Skeletal muscle tissue (tissue), 4 donors: ENCODE measurements around the gene GPRIN1. TPM values are rescaled to one million over a fixed set of nuclear protein-coding genes. Genes with fewer than 3 reads are reported as not detected.

Experiments
- H3K27ac ChIP-seq: one replicate; pipeline ENCODE4 v1.7.0; 2013; ENCODE audit warnings: mild to moderate bottlenecking, low read depth, low read length, inconsistent platforms
- H3K27me3 ChIP-seq, 3 donors: one replicate each; pipeline ENCODE4 v1.7.0; 2013; ENCODE audit warnings: low read length in 3 of 3; ENCODE audit not compliant: control insufficient read depth in 3 of 3, insufficient read depth in 3 of 3
- H3K36me3 ChIP-seq, 3 donors: one replicate each; pipeline ENCODE4 v1.7.0; 2013; ENCODE audit warnings: low read length in 3 of 3; ENCODE audit not compliant: control insufficient read depth in 3 of 3, insufficient read depth in 3 of 3
- H3K4me1 ChIP-seq, 3 donors: one replicate each; pipeline ENCODE4 v1.7.0; 2013; ENCODE audit warnings: low read length in 3 of 3, mild to moderate bottlenecking in 3 of 3; ENCODE audit not compliant: control insufficient read depth in 3 of 3, insufficient read depth in 3 of 3
- H3K4me3 ChIP-seq, 3 donors: one replicate each; pipeline ENCODE4 v1.7.0; 2013; ENCODE audit warnings: low read length in 3 of 3
- H3K9ac ChIP-seq, 3 donors: one replicate each; pipeline ENCODE4 v1.7.0; 2013; ENCODE audit warnings: low read length in 3 of 3, mild to moderate bottlenecking in 3 of 3, moderate library complexity in 2 of 3, low read depth in 1 of 3
- H3K9me3 ChIP-seq, 3 donors: one replicate each; pipeline ENCODE4 v1.7.0; 2013; ENCODE audit warnings: low read length in 3 of 3; ENCODE audit not compliant: control insufficient read depth in 3 of 3
- total RNA-seq: library from RNA; depleted of rRNA; stranded (reverse); fragments of >200 nt; gene quantifications from one replicate; pipeline ENCODE4 v1.2.3, GENCODE V29; 2014
- donor health status: Osteomylitis.

GPRIN1 gene
- total RNA-seq, 1 donor from 2014 or later, result 0.52 TPM

- no peak overlapping the region for H3K27ac ChIP-seq
- no peaks in the 10 kb centered on the region for H3K27me3 ChIP-seq
- peaks cover 24 to 34% (median 27%) of the 10 kb centered on the region in 3 donors for H3K4me1 ChIP-seq
Measured at GRCh38 chr5:176643491-176644219, 33.7 kb upstream of the GPRIN1 start.

GRCh38 chr5:176642675-176643490 lies 32.9 kb upstream of the GPRIN1 start:
- H3K9me3 ChIP-seq, result no peaks in the 10 kb centered on the region
- H3K27me3 ChIP-seq, result no peaks in the 10 kb centered on the region
- H3K4me3 ChIP-seq, result no peak overlapping the region
- H3K27ac ChIP-seq, result no peak overlapping the region
- H3K9ac ChIP-seq, result no peak overlapping the region
- peaks cover 17 to 26% (median 20%) of the 10 kb centered on the region in 3 donors for H3K4me1 ChIP-seq
- no peaks in the 10 kb centered on the region for H3K36me3 ChIP-seq

More at GRCh38 chr5:176643491-176644219, 33.7 kb upstream of the GPRIN1 start:
- no peak overlapping the region for H3K4me3 ChIP-seq
- no peaks in the 10 kb centered on the region for H3K36me3 ChIP-seq
- H3K9me3 ChIP-seq, result no peaks in the 10 kb centered on the region
- no peak overlapping the region for H3K9ac ChIP-seq

GRCh38 chr5:176640616-176641015 lies 30.7 kb upstream of the GPRIN1 start:
- Histone ChIP-seq H3K27me3 (no peaks in the 10 kb centered on the region), H3K9ac (peak overlapping the region in 1 of 3 donors; percentile 64), H3K27ac (peak overlapping the region; percentile 45), H3K4me3 (no peak overlapping the region), H3K9me3 (no peaks in the 10 kb centered on the region), H3K4me1 (peaks cover 8 to 16% (median 9%) of the 10 kb centered on the region in 3 donors), H3K36me3 (no peaks in the 10 kb centered on the region)

GRCh38 chr5:176639981-176640380 lies 30.0 kb upstream of the GPRIN1 start:
- Histone ChIP-seq H3K9me3 (no peaks in the 10 kb centered on the region), H3K4me3 (no peak overlapping the region), H3K4me1 (peaks cover 8 to 16% (median 9%) of the 10 kb centered on the region in 3 donors), H3K27me3 (peaks cover 0 to 3% (median 3%) of the 10 kb centered on the region in 3 donors), H3K36me3 (no peaks in the 10 kb centered on the region), H3K27ac (peak overlapping the region; percentile 45), H3K9ac (peak overlapping the region in 1 of 3 donors; percentile 64)

- Histone ChIP-seq H3K4me3 (no peak overlapping the region), H3K9me3 (no peaks in the 10 kb centered on the region), H3K9ac (no peak overlapping the region), H3K27me3 (peaks cover 0 to 3% (median 3%) of the 10 kb centered on the region in 3 donors), H3K27ac (no peak overlapping the region), H3K4me1 (peaks cover 8 to 16% (median 9%) of the 10 kb centered on the region in 3 donors), H3K36me3 (no peaks in the 10 kb centered on the region)
Measured at GRCh38 chr5:176639208-176639607, 29.3 kb upstream of the GPRIN1 start.

- Histone ChIP-seq H3K27ac (no peak overlapping the region), H3K27me3 (peaks cover 0 to 11% (median 3%) of the 10 kb centered on the region in 3 donors), H3K4me3 (no peak overlapping the region), H3K36me3 (no peaks in the 10 kb centered on the region), H3K4me1 (peaks cover 8 to 16% (median 9%) of the 10 kb centered on the region in 3 donors), H3K9me3 (no peaks in the 10 kb centered on the region), H3K9ac (no peak overlapping the region)
Measured at GRCh38 chr5:176638437-176638836, 28.5 kb upstream of the GPRIN1 start.

- H3K4me1 ChIP-seq, result peaks cover 8 to 18% (median 11%) of the 10 kb centered on the region in 3 donors
- no peaks in the 10 kb centered on the region for H3K9me3 ChIP-seq
- H3K9ac ChIP-seq, result no peak overlapping the region
- H3K36me3 ChIP-seq, result no peaks in the 10 kb centered on the region
- no peak overlapping the region for H3K27ac ChIP-seq
- H3K4me3 ChIP-seq, result no peak overlapping the region
- H3K27me3 ChIP-seq, result peaks cover 2 to 11% (median 8%) of the 10 kb centered on the region in 3 donors
Measured at GRCh38 chr5:176637556-176637955, 27.6 kb upstream of the GPRIN1 start.

GRCh38 chr5:176636426-176636825 lies 26.5 kb upstream of the GPRIN1 start:
- no peak overlapping the region for H3K9ac ChIP-seq
- no peaks in the 10 kb centered on the region for H3K9me3 ChIP-seq
- H3K27ac ChIP-seq, result no peak overlapping the region
- no peaks in the 10 kb centered on the region for H3K36me3 ChIP-seq
- peaks cover 6 to 15% (median 9%) of the 10 kb centered on the region in 3 donors for H3K27me3 ChIP-seq
- H3K4me3 ChIP-seq, result no peak overlapping the region
- H3K4me1 ChIP-seq, result peaks cover 8 to 21% (median 13%) of the 10 kb centered on the region in 3 donors

- Histone ChIP-seq H3K36me3 (no peaks in the 10 kb centered on the region), H3K27ac (no peak overlapping the region), H3K9ac (no peak overlapping the region), H3K4me3 (no peak overlapping the region), H3K9me3 (no peaks in the 10 kb centered on the region), H3K4me1 (peaks cover 9 to 13% (median 12%) of the 10 kb centered on the region in 3 donors), H3K27me3 (peaks cover 22 to 39% (median 26%) of the 10 kb centered on the region in 3 donors)
Measured at GRCh38 chr5:176633598-176633997, 23.6 kb upstream of the GPRIN1 start.

GRCh38 chr5:176632745-176633144 lies 22.8 kb upstream of the GPRIN1 start:
- H3K9me3 ChIP-seq, result no peaks in the 10 kb centered on the region
- H3K36me3 ChIP-seq, result no peaks in the 10 kb centered on the region
- H3K4me1 ChIP-seq, result peaks cover 9 to 13% (median 12%) of the 10 kb centered on the region in 3 donors
- H3K27ac ChIP-seq, result no peak overlapping the region
- no peak overlapping the region for H3K4me3 ChIP-seq
- no peak overlapping the region for H3K9ac ChIP-seq
- peaks cover 30 to 48% (median 35%) of the 10 kb centered on the region in 3 donors for H3K27me3 ChIP-seq
